Raji (cell line): Measurements from ENCODE around the gene USF3.

ENCODE experiments used
- POLR2A ChIP-seq: IDR thresholded peaks from 2 replicates; pipeline ENCODE4 v1.6.1; 2011; ENCODE audit warnings: low read depth, low read length, control low read depth; ENCODE audit not compliant: insufficient read depth

USF3 gene

DNA sequence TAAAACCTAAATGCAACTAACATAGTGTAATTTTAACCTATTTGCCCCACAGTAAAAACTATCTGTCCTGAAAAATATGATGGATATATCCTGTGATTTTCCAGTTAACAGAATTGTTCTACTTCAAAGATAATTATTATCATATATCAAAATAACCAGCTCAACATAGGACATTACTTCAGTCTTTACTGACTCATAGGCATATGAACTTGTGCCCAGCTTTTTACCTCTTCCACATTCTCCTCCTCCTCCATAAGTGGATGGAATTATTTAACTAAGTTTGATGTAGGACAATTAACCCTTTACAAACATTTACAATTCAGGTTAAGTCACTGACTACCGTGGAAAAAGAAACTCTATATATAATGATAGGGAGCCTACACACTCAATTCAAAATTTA, 22.9 kb upstream of the USF3 start:
- TF ChIP-seq POLR2A: no peak

DNA sequence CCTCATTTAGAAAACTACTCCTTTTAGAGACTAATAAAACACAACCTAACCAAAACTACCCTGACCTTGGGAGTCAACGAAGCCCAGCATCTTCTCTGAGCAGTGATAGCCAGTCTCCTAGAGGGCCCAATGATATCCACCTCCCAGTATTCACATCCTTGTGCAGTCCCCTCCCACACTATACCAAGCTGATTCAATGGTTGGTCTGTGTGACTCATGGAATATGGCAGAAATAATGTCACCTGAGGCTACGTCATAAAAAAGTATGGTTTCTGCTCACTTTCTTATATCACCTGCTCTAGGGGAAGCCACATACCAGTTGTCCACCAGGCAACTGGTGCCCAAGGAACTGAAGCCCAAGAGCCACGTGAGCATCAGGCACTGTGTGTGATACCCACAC, 21.4 kb upstream of the USF3 start:
- no peak for TF ChIP-seq POLR2A

DNA sequence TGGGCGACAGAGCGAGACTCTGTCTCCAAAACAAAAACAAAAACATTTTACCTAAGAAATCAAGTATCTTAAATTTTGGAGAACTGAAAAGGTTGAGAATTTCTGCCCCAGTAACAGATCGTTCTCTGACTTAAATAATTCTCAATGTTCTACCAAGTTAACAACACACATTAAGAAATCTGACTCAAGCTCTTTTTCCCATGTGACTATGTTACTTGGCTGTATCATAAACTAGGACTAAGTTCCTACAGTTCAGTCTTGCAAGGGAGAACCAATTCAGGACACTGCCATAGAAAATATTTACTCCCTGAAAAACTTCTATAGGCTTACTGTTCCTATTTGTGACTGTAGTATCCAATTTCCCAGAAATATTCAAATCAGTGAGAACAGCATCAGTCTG, 20.9 kb upstream of the USF3 start:
- TF ChIP-seq POLR2A: no peak

DNA sequence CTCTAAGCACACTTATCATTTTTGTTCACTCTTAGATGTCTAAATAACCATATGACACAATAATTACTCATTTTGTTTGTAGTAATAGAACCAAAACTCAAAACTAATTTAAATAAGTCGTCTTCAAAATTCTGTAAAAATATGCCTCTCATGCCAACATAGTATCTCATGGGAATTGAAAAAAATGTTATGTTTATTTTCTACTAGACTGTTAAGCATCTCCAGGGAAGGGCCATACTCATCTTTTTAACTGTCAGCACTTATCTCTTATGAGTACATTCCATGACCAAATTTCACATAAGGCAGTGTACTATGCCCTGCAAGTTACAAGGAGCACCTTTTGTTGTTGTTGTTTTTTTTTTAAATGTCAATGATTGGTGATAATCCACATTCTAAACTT, 18.3 kb upstream of the USF3 start:
- no peak for TF ChIP-seq POLR2A

DNA sequence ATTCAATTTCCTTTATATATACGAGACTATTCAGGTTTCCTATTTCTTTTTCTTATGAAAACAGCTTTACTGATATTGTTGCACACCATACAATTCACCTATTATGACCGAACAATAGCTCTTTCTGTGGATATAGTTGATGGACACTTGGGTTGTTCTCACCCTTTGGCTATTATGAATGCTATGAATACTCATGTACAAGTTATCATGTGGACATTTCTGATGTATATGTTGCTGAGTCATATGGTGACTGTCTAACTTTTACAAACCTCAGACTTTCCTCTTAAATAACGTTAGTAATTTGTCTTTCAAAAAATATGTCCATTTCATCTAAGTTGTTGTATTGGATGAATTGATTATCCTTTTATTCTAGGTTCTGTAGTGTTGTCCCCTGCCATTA, 15.7 kb upstream of the USF3 start:
- no peak for TF ChIP-seq POLR2A

DNA sequence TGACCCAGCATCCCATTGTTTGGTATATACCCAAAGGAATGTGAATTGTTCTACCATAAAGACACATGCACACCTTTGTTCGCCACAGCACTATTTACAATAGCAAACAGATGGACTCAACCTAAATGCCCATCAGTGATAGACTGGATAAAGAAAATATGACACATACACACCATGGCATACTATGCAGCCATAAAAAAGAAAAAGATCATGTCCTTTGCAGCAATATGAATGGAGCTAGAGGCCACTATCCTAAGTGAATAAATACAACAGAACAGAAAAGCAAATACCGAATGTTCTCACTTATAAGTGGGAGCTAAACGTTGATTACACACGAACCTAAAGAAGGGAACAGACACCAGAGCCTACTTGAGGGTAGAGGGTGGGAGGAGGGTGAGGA, 11.4 kb upstream of the USF3 start:
- TF ChIP-seq POLR2A: no peak

DNA sequence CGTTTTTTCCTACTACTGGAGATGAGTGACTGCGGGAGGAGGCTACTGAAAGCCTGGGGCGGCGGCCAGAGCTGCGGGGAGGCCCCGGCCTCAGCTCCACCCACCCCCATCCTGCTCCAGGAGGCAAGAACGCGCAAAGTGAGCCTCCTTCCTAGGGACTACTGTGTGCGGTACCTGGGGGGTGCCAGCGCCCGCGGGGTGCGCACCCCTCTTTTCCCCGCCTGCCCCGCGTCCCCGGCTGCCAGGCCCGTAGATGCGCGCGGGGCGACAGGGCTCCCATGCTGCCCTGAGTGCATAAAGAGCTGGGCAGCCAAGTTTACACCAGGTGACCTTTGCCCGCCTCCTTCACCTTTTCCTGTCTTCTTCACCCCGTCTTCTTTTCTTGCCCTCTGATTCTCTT, 2.5 kb upstream of the USF3 start:
- TF ChIP-seq POLR2A: no peak

DNA sequence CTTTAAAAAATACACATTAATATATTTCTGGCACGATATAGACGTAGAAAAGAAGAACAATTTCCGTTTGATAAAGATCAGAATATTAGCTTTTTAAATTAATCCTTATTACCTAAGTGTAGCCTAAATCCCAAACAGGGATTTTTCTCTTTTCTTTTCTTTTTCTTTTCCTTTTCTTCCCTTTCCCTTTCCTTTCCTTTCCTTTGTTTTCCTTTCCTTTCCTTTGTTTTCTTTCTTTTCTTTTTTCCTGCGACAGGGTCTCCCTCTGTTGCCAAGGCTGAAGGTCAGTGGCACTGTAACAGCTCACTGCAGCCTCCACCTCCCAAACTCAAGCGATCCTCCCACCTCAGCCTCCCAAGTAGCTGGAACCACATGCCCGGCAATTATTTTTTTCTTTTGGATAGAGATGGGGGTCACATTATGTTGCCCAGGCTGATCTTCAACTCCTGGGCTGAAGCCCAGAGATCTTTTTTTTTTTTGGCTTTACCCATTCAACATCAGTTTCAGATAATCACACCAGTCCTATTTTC, 1.8 kb upstream of the USF3 start:
- no peak for TF ChIP-seq POLR2A

DNA sequence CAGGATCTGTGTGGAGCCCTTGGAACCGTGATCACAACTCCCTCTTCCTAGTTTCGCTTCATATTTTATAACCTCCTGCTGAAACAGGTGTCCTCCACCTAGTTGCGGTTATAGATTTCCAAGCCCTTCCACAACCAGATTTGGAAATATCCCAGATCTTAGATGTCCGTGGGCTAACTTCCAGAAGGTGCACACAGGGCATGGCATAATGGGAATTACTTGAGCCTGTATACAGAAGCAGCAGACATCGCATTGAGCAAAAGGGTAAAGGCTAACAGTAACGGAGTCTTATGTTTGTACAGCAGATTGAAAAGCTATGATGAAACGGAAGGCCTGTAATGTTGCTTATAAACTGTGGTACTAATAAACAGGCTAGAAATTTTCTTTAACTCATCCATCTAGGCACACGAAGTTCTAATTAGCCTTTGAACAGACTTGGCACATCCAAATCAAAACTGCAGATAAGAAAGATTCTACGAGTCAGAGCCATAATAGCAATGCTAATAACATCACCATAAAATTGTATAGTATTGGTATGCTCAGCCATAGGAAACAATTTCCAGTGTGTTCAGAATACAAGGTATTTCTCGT, 1.2 kb upstream of the USF3 start:
- no peak for TF ChIP-seq POLR2A

DNA sequence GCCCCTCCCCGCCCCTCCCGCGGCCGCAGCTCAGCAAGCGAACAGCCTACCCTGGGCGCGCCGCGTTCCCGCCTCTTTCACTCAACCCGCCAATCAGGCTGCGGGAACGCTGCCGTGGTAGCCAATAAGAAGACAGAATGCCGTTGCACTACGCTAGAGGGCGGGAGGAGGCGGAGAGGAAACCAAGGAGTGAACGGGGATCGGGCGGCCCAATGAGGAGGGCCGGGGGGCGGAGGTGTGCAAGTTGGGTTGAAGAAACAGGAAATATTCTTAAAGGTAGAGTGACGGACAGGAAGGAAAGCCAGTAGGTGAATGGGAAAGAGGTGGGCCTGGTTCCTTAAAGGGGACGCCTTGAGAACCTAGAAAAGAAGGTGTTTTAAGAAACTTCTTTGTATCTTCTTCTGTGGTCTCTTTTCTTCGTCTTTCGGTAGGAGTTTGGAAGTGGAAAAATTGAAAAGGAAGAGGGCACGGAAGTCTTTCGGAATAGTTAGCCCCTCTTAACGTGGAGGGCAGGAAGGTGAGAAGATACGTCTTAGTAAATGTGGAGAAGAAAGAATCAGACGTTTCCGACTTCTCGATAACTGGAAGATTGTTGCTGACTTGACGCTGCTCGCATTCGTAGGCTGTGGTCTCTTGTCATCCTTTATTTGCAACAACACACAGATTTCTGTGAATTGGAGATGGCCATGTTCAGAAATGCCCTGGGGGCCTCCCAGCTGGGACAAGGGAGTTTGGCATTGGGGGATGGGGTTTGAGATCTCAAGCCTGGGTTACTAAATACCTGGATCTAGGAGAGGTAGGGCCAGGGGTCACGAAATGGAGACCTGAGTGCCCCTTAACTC, 437 bp upstream of the USF3 start:
- TF ChIP-seq POLR2A: no peak

DNA sequence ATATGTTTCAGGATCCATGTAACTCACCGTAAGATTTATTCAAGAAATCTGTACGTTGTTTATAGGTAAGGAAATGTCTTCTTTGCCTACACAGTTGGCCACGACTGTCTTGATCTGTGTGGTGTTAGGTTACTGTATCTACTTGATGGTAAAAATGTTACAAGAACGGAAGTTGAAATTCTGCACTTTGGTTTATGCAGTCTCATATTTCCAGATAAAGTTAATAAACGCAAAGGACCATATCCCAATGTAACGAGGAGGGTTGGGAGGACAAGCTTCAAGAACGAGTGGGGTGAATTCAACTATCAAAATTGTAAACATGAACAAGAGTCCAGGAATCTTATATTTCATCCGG, 1.0 kb downstream of the USF3 start:
- no peak for TF ChIP-seq POLR2A

DNA sequence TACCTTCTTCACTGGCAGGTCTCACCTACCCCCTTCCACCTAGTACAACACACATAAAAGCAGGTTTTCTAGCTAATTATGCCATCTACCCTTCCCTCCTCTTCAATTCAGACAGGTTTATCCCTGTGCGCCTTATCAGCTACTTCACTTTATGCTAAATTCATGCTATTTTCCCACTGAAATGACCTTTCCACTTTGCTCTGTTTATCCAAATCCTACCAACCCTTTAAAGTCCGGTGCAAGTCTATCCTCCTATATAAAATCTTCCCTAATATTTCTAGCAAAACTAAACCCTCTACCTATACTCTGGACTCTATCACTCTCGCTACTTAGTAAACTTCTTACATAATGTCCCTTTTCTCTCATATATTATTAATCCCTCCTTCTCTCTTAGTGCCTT, 6.0 kb downstream of the USF3 start:
- no peak for TF ChIP-seq POLR2A

DNA sequence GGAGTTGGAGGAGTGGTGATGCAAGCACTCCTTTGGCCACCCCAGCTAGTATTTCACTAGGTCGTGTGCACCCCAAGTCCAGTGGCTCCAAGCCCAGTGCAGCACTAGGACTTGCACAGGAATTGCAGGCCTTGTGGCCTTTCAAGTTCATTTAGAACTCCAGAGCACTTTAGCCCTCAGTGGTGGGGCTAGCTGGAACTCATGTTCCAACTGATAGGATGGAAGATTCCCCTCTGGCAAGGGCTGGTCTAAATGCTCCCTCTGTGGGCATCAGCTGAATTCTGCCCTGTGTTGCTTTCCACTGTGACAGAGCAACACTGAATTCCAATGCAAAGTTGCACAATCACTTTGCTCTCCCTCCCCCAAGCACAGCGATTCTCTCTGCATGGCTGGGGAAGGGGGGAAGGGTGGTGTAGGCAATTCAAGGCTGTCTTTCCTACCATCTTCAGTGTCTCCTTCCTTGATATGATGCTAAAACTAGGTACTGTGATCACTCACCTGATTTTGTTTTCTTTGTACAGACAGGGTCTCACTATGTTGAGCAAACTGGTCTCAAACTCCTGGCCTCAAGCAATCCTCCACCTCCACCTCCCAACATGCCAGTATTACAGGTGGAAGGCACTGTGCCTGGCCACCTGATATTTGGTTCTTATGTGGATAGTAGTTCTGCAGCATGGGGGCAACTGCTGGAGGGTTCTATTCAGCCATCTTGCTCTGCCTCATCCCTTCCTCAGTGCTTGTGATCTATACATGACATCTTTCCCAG, 10.3 kb downstream of the USF3 start:
- TF ChIP-seq POLR2A: no peak

DNA sequence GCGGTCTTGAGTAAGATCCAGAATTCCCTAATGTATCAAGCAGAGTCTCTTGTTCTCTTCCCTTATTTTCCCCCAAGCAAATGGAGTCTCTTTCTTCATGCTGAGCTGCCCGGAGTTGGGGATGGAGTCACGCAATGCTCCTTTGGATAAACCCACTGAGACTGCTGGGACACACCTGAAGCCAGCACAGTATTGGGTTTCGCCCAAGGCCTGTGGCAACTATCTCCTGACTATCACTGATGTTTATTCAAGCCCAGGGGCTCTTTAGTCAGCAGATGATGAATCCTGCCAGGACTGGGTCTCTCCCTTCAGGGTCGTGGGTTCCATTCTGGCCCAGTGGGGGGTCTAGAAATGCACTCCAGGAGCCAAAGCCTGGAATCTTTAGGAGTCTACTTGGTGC, 11.3 kb downstream of the USF3 start:
- TF ChIP-seq POLR2A: no peak

DNA sequence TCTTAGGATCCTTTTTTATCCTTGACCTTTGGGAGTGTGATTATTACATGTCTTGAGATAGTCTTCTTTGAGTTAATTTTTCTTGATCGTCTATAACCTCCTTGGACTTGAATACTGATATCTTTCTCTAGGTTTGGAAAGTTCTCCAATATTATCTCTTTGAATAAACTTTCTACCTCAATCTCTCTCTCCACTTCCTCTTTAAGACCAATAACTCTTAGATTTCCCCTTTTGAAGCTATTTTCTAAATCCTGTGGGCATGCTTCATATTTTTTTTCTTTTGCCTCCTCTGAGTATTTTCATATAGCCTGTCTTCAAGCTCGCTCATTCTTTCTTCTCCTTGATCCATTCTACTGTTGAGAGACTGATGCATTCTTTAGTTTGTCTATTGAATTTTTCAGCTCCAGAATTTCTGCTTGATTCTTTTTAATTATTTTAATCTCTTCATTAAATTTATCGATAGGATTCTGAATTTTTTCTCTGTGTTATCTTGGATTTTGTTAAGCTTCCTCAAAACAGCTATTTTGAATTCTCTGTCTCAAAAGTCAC, 12.1 kb downstream of the USF3 start:
- TF ChIP-seq POLR2A: no peak

DNA sequence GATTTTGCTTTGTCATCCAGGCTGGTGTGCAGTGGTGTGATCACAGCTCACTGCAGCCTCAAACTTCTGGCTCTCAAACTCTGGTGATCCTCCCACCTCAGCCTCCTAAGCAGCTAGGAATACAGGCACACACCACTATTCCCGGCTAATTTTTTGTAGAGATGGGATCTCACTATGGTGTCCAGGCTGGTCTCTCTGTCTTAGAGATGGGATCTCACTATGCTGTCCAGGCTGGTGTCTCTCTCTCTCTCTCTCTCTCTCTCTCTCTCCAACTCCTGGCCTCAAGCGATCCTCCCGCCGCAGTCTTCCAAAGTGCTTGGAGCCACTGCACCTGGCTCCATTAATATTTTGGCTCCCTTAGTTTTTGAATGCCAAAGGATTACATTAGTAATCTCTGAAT, 17.7 kb downstream of the USF3 start:
- no peak for TF ChIP-seq POLR2A
